NT2/D1 (cell line): ENCODE data around the gene NAT9.

Source experiments
- SUZ12 ChIP-seq: IDR thresholded peaks from 2 replicates; pipeline ENCODE4 v1.6.1; 2011; ENCODE audit not compliant: insufficient read length, insufficient read depth; ENCODE audit errors: extremely low read depth
- YY1 ChIP-seq: IDR thresholded peaks from 2 replicates; pipeline ENCODE4 v1.6.1; 2011; ENCODE audit not compliant: insufficient read length, insufficient read depth
- ZNF274 ChIP-seq: IDR thresholded peaks from 2 replicates; pipeline ENCODE4 v1.6.1; 2011; ENCODE audit warnings: mild to moderate bottlenecking, low read depth, low read length

DNA sequence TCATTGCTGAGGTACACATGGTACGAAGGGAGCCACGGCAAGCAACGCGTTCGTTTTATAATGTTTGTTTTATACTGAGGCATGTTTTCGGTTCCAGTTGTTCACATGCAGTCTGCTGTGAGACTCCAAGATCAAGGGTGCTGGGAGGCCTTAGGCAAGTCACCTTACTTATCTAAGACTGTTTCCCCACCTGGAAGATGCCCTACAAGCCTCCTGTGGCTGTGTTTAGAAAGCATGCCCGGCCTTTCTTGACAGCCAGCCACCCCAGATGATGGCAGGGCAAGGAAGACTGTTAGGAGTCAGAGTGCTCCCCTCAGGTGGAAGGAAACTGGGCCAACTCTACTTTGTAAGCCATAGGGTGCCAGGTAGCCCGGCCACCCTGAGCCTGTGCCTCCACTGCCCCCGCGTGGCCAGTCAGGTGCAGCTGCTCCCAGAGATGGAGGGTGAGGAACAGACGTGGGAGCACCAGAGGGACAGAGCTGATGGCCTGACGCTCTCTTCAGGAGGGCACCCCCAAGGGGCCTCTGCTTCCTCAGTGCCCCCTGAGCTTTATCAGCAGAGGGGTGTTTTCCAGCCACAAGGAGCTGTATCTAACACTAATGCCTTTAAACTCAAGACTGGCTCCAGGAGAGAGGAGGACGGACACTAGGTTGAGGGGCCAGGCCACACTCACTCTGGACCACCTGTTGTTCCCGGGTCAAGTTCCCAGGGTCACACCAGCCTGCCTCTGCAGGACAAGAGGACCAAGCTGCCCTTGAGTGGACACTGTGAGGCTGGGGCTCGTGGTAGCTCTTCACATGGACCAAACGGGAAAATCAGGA, 5.4 kb downstream of the NAT9 start:
- TF ChIP-seq YY1 (no peak), ZNF274 (no peak), SUZ12 (no peak)
